Measurements from ENCODE around the gene MYPN.
A peak's percentile ranks its signal among the peaks of the same experiment; 100 is the strongest.
"Not testable (repeated sequence)": the region's sequence is repeated elsewhere in the genome, so short reads cannot be mapped to it uniquely, and the experiment has no call there.

Gene MYPN

GRCh38 chr10:68166871-68167585 is 57.7 kb downstream of the MYPN start:
- DNase-seq (ENCODE audit: low read depth in 2 of 3, low spot score in 1 of 3): no peak

GRCh38 chr10:68167586-68168189 is 58.4 kb downstream of the MYPN start:
- DNase-seq (ENCODE audit: low read depth in 2 of 3, low spot score in 1 of 3): no peak

DNA sequence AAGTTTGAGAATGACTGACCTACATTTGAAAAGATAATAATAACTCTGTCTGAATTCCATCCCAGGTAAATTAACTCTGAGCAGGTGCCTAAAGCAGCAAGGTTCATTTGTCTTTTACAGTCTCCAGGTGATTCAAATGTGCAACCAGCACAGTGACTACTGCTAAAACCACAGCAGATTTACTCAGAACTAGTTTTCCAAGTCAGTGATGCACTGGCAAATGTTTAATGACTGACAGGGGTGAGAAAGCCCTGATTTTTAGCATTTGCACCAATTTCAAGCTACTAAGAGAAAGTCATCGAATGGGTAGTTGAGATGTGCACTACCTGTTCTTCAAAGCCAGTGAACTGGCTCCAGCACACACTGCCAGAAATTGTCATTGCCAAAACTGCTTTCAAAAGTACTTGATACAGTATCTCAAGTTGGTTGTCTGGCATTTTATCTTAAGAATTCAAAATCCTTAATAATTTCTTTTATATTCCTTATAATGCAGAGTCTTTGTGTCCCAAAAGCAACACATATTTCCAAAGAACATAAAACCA is 62.3 kb downstream of the MYPN start:
- DNase-seq (ENCODE audit: low read depth in 2 of 3, low spot score in 1 of 3): no peak

DNA sequence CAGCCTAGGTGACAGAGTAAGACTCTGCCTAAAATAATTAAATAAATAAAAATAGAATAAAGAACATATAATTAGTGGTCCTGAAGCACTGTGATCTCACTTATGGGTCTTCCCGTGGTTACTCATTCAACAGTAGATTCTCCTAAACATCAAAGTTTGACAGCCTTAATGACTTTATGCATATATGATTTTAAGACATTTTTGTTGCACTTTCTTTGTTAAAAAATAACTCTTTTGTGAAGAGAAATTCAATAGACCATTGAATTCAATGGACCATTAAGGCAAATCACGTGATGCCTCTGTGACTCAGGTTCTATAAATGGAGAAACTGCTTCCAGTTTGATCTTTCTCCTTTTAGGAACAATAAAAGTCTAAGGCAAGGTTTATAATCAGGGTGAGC is 63.0 kb downstream of the MYPN start:
- DNase-seq (ENCODE audit: low read depth in 2 of 3, low spot score in 1 of 3): no peak

DNA sequence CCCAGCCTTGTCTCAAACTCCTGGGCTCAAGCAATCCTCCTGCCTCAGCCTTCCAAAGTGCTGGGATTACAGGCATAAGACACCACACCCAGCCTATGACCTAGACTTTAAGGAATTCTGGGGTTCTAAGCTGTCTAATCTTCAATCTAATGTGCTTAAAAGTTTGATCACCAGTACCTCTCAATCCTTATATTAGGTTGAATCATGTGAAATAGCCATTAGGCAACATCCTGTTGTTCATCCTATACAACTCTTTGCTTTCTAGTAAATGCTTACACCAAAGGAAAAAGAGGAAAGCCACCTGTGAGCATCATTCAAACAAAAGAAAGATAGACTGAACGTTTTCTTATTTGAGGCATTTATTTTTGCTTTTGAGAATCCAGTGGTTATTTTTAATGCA is 66.7 kb downstream of the MYPN start:
- DNase-seq (ENCODE audit: low read depth in 2 of 3, low spot score in 1 of 3): no peak

- no peak for DNase-seq (ENCODE audit: low read depth in 2 of 3, low spot score in 1 of 3)
Measured at GRCh38 chr10:68176797-68177196, 67.5 kb downstream of the MYPN start.

DNA sequence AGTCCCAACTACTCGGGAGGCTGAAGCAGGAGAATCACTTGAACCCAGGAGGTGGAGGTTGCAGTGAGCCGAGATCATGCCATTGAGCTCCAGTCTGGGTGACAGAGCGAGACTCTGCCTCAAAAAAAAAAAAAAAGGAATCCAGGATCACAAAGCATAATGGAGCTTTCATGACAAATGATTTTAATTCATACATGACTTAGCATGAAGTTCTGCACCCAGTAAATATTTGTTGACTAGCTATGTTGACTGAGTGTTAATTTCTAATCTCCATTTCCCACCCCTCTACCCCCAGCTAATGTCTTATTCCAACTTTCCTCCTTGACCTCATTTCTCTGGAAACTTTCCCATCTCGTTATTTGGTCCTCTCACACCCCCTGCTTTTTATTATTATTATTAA is 69.3 kb downstream of the MYPN start:
- DNase-seq (ENCODE audit: low read depth in 2 of 3, low spot score in 1 of 3): no peak

- DNase-seq (ENCODE audit: low read depth in 2 of 3, low spot score in 1 of 3): no peak
Measured at GRCh38 chr10:68179016-68179415, 69.7 kb downstream of the MYPN start.

DNA sequence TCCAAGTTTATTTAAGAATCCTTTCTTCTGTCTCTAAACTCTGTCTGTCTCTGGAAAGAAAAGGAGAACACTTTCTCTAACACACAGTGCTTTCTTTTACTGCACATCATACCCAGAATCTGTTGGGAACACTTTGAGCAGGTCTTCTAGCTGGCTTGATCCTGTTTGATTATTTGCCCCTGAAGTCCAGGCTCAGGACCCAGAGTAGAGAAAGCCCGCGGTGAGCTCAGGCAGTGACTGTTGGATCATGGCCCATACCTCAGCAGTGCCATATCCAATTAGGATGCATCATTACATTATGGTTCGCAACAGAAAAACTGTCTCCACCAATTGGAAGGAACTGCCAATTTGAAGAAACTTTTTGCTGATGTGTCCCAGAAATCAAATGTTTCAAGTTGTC is 71.2 kb downstream of the MYPN start:
- no peak for DNase-seq (ENCODE audit: low read depth in 2 of 3, low spot score in 1 of 3)

GRCh38 chr10:68184546-68184945 is 75.3 kb downstream of the MYPN start:
- no peak for DNase-seq (ENCODE audit: low read depth in 2 of 3, low spot score in 1 of 3)

GRCh38 chr10:68185085-68185484 is 75.8 kb downstream of the MYPN start:
- DNase-seq (ENCODE audit: low read depth in 2 of 3, low spot score in 1 of 3): no peak

DNA sequence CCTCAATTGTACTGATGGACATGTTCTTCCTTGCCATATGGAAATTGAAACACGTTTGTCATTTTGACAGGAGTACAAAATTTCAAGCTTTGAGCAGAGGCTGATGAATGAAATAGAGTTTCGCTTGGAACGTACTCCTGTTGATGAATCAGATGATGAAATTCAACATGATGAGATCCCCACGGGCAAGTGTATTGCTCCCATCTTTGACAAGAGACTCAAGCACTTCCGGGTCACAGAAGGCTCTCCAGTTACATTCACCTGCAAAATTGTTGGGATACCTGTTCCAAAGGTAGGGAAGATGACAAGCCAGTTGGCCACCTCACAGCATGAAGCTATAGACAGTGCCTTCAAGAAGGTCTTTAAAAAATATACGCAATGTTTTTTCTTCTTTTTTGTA is 79.5 kb downstream of the MYPN start:
- DNase-seq (ENCODE audit: low read depth in 2 of 3, low spot score in 1 of 3): no peak

- DNase-seq (ENCODE audit: low read depth in 2 of 3, low spot score in 1 of 3): no peak
Measured at GRCh38 chr10:68192113-68192512, 82.8 kb downstream of the MYPN start.

DNA sequence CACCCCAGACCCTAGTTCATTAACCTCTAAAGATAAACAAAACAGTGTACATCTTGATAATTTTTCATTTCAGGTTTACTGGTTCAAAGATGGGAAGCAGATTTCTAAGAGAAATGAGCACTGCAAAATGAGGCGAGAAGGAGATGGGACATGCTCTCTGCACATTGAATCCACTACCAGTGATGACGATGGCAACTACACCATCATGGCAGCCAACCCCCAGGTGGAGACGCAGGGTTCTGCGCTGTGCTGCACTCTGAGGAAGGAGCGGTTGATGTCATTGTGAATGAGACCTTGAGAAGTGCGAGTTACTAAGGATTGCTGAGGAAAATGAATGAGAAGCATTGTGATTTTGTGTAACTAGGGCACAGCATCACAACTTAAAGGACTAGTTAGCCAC is 85.0 kb downstream of the MYPN start:
- DNase-seq (ENCODE audit: low read depth in 2 of 3, low spot score in 1 of 3): no peak

GRCh38 chr10:68195776-68196175 is 86.5 kb downstream of the MYPN start:
- not testable (repeated sequence) for DNase-seq (ENCODE audit: low read depth in 2 of 3, low spot score in 1 of 3)

DNA sequence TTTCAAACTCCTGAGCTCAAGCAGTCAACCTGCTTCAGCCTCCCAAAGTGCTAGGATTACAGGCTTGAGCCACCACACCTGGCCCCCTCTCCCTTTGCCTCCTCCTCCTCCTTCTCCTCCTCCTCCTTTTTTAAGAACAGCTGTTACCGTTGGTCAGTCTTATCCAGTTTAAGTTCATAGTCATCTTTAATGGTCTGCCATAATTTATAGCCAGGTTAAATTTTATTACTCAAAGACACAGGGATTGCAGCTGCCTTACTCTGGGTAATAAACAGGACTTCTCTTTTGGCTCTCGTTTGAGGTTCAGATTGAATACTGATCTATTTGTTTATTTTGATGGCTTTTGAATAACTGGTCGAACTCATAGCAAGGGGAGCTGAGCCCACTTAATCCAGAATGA is 87.4 kb downstream of the MYPN start:
- no peak for DNase-seq (ENCODE audit: low read depth in 2 of 3, low spot score in 1 of 3)

DNA sequence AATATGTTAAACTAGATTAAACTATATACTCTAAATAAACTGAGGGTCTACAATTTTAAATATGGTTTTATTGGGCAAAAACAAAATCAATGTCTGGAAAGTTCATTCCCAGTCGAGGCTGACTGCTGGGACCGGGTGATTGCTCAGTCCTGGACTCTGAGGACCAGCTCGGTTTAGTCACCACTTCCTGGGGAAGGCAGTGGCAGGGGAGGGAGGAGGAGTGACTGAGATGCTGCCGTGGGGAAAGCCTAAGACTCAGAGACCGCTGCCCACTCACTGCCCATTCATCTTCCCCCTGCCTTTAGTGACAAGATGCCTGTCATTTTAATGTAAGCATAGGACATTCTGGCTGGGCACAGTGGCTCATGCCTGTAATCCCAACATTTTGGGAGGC is 93.7 kb downstream of the MYPN start:
- DNase-seq (ENCODE audit: low read depth in 2 of 3, low spot score in 1 of 3): peak in 1 of 3 donors; percentile 4

DNA sequence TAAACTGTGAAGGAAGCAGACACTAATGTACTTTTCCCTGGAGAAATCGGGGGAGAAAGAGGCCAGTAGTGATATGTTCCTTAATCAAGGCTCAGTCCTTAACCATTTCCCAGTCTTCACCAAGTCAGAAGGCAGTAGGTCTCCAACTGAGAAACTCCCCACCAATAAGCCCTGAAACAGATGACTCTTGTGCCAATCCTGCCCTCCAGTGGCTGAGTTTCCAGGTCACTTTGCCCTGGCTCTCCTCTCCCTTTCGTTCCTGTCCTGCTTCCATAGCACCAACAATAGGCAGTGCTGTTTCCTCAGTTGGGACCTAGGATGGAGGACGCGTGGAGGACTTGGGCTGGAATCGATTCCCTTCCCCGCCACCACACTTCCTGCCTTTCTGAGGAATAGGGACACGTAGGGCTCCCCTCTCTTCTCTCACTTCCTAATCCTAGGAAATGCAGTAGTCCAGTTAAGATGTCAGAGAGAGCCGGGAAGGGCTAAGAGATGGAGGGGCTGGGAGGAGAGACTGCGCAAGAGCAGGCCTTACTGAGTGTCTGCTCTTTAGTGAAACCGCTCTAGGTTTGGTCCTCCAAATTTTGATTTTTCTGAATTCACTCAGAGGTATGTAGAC is 99.2 kb downstream of the MYPN start:
- DNase-seq (ENCODE audit: low read depth in 2 of 3, low spot score in 1 of 3): peak in 1 of 3 donors; percentile 4

DNA sequence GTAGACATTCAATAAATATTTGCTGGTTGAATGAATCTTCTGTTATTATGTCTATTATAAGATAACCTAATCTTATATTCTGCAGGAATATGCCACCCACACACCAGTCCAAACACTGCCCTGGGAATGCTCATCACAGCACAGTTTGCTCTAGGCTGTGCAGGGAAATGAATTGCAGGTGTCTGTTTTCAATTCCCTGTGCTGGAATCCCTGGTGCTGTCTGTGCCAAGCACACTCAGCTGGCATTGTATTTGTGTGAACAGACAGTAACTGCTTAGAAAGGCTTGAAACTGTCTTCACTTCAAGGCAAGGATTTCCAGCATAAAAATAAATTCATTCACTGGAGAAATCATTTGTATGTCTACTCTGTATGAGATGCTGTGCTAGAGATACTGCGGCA is 102.4 kb downstream of the MYPN start:
- no peak for DNase-seq (ENCODE audit: low read depth in 2 of 3, low spot score in 1 of 3)

GRCh38 chr10:68212721-68213352 is 103.5 kb downstream of the MYPN start:
- DNase-seq (ENCODE audit: low read depth in 2 of 3, low spot score in 1 of 3): no peak

GRCh38 chr10:68218786-68219185 is 109.5 kb downstream of the MYPN start:
- DNase-seq (ENCODE audit: low read depth in 2 of 3, low spot score in 1 of 3): no peak

DNA sequence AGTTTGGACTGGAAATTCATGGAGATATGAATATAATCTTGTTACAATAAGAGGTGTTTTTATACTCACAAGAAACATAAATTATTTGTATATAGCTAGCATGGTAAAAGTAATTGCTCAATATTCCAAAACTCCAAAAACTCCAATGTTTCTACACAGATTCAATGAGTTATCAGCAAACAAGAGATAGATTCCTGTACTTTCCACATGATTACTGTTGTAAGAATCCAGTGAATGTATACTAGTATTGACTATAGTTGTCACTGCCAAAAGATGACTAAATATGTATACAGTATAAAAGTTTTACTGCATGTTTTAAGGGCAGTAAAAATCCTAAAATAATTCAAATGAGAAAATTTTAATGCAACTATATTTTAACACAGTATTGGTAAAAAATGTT is 111.9 kb downstream of the MYPN start:
- no peak for DNase-seq (ENCODE audit: low read depth in 2 of 3, low spot score in 1 of 3)

All from stimulated activated CD4-positive, alpha-beta T cell treated with anti-CD3 and anti-CD28 coated beads, Interleukin-12 subunit alpha, Interleukin-12 subunit beta, amount 100 ng/mL, for 48 hours (primary cell).